Neutrophil (primary cell): ENCODE results near the gene APBA2.

Experiments
- H3K27ac ChIP-seq: fragments of 200-600 bp; sonication (generic); 2 replicates; pipeline ENCODE4 v1.5.1; 2016; ENCODE audit warnings: mild to moderate bottlenecking, moderate library complexity
- H3K27me3 ChIP-seq: fragments of 200-600 bp; sonication (generic); 2 replicates; pipeline ENCODE4 v1.6.0; 2016; ENCODE audit warnings: mild to moderate bottlenecking
- H3K36me3 ChIP-seq: fragments of 200-600 bp; sonication (generic); 2 replicates; pipeline ENCODE4 v1.5.1; 2017
- H3K4me1 ChIP-seq, 2 experiments: fragments of 200-600 bp in 1 of 2; sonication (generic) in 1 of 2; 1 replicate in 1 of 2; 2 replicates in 1 of 2; pipeline versions ENCODE4 v1.5.1 to v1.6.1; 2013 to 2016; ENCODE audit warnings: low read depth in 1 of 2, low read length in 1 of 2, mild to moderate bottlenecking in 1 of 2, moderate library complexity in 1 of 2; ENCODE audit not compliant: control insufficient read depth in 1 of 2, insufficient read depth in 1 of 2
- H3K4me3 ChIP-seq, 2 experiments: fragments of 200-600 bp in 1 of 2; sonication (generic) in 1 of 2; 1 replicate in 1 of 2; 2 replicates in 1 of 2; pipeline ENCODE4 v1.5.1; 2013 to 2016; ENCODE audit warnings: low read depth in 1 of 2, low read length in 1 of 2, mild to moderate bottlenecking in 1 of 2, moderate library complexity in 1 of 2
- H3K9me3 ChIP-seq: fragments of 200-600 bp; sonication (generic); 2 replicates; pipeline ENCODE4 v1.5.1; 2016
- CTCF ChIP-seq: fragments of 200-600 bp; sonication (generic); IDR thresholded peaks from 2 replicates; pipeline ENCODE4 v1.5.1; 2016; ENCODE audit warnings: antibody characterized with exemption

The APBA2 gene

DNA sequence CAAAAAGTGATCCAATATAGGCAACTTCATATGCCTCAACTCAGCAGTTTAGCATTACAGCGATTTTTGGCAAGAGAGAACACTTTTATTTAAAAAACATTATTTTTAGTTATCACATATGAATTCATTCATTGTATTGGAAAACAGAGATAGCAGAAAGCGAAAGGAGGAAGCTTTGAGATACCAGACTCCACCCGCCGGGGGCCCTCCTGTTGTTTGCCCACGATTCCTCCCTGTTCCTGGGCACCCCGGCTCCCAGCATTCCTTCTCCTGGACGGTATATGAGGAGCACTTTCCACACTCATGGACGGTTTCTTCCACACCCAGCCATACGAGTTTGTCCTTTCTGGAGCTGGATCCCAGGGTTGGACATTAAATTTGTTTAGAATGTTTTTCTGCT is 18.2 kb downstream of the APBA2 start:
- Histone ChIP-seq H3K9me3 (no peaks in the 10 kb centered on the region), H3K4me1 (no peaks in the 10 kb centered on the region), H3K27ac (no peak overlapping the region), H3K4me3 (no peak overlapping the region), H3K27me3 (peaks cover 3% of the 10 kb centered on the region), H3K36me3 (no peaks in the 10 kb centered on the region)
- no peak for TF ChIP-seq CTCF

- Histone ChIP-seq H3K4me3 (no peak overlapping the region), H3K9me3 (no peaks in the 10 kb centered on the region), H3K27me3 (peaks cover 3% of the 10 kb centered on the region), H3K27ac (no peak overlapping the region), H3K4me1 (no peaks in the 10 kb centered on the region), H3K36me3 (no peaks in the 10 kb centered on the region)
- TF ChIP-seq CTCF, result no peak
Observed at GRCh38 chr15:28904541-28905315, 19.0 kb downstream of the APBA2 start.

DNA sequence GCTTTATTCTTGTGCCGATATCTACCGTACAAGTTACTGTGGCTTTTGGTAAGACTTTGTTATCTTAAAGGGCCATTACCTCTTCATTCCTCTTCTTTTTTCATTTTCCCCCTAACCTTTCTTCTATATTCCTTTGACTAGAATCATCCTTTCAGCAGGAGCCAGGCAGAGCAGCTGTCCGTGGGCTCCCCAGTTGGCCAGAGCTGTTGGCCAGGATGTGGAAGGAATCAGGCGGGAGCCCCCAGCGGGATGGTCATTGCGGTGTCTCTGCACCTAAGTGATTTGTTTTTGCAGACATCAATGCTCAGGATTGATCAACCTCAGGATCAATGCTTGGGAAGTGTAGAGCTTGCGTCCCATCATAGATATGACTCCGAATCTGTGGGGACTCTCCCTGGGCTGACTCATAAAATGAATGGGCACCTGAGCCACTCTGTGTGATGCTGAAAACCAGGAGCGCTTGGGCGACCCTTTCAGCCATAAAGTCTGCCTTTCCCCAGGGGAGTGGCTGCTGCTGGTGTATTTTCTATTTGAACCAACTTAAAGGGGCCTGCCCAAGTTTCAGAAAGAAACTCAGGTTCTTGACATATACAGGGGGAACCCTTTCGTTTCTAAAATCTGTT is 21.7 kb downstream of the APBA2 start:
- Histone ChIP-seq H3K4me1 (no peaks in the 10 kb centered on the region), H3K9me3 (no peaks in the 10 kb centered on the region), H3K27me3 (peaks cover 18% of the 10 kb centered on the region), H3K27ac (no peak overlapping the region), H3K4me3 (no peak overlapping the region), H3K36me3 (no peaks in the 10 kb centered on the region)
- no peak for TF ChIP-seq CTCF

GRCh38 chr15:28909958-28910500 is 24.3 kb downstream of the APBA2 start:
- no peaks in the 10 kb centered on the region for H3K36me3 ChIP-seq
- H3K27ac ChIP-seq, result no peak overlapping the region
- no peaks in the 10 kb centered on the region for H3K9me3 ChIP-seq
- TF ChIP-seq CTCF, result no peak
- H3K4me1 ChIP-seq, result no peaks in the 10 kb centered on the region
- H3K27me3 ChIP-seq, result peaks cover 19% of the 10 kb centered on the region
- no peak overlapping the region for H3K4me3 ChIP-seq

DNA sequence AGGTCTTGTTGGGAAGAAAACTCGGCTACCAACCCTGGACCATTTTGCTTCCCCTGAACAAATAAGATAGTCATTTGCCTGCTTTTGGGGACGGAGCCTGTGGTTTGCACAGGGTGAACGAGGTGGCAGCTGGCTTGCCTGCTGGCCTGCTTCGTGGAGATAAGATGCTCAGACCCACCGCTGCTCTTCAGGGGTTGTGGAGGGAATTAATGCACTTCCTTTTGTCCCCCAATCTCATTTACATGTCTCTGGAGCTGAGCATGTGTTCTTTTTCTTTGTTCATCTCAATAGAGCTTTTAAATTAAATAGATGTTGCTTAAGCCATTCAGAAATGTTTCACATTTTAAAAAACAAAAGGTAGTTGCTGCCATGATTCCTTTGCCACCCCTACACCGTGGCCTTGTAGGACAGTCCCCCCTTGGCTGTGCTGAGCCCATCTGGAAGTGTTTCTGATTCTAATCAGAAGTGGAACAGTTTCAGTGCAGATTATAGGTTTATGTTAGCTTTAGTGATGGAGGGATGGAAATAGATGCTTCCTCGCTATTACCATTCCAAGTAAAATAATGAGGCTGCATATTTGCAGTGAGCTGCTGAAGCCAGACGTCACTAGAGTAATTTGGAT is 25.6 kb downstream of the APBA2 start:
- H3K27ac ChIP-seq, result no peak overlapping the region
- no peak for TF ChIP-seq CTCF
- no peak overlapping the region for H3K4me3 ChIP-seq
- H3K9me3 ChIP-seq, result no peaks in the 10 kb centered on the region
- no peaks in the 10 kb centered on the region for H3K4me1 ChIP-seq
- H3K27me3 ChIP-seq, result peaks cover 16% of the 10 kb centered on the region
- no peaks in the 10 kb centered on the region for H3K36me3 ChIP-seq
